ENCODE data around the gene CISTR.

The CISTR gene

DNA sequence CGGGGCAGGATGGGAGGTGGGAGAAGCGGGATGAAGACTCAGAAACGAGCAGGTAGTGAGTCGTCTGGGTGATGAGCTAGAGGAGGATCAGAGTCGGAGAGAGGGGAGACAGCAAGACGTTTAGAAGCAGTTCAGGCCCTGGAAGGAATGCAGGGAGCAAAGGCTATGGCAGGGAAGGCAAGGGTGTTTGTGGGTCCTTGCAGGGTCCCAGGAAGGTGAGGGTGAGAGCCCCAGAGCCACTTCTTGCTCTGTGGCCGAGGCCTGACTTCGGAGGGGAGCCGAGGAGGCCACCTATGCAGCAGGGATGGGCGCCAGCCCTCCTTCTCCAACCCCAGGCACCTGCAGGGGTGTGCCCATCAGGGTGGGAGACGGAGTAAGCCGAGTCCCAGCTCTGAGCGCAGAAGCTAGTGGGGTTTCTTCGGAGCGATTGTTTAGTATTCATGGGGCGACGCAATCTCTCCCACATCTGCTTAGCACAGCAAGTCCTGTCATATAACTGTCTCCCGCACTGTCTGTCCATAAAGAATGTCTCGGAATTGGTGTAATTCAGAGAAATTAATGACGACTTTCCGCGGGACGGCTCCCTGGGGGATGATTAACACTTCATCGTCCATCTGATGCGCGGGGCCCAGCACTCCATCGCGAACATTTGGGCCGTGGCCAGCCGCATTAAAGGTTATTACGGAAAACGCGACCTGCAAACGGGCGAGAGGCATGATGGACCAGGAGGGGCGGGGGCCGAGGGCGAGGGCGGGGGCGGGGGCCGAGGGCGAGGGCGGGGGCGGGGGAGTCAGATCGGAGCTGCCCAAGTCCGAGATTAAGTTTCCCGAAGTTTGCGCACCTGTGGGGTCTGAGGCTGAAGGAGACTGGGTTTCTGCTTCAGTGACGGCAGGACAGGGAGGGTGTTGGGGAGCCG is 12.3 kb downstream of the CISTR start:
- H3K27me3 Mint-ChIP-seq (ENCODE audit: low read depth) = no peaks in the 10 kb centered on the region

GRCh38 chr12:53738406-53739213 is 13.2 kb downstream of the CISTR start:
- Mint-ChIP-seq H3K4me3 (peak overlapping the region; percentile 57 to 72 (median 67)), H3K27ac (peak overlapping the region in 2 of 3 experiments; percentile 86 to 91), H3K4me1 (peaks cover 29% of the 10 kb centered on the region), H3K27me3 (ENCODE audit: low read depth) (no peaks in the 10 kb centered on the region), H3K36me3 (ENCODE audit: low read depth) (no peaks in the 10 kb centered on the region), H3K9me3 (no peaks in the 10 kb centered on the region)
- TF ChIP-seq, protein P1, sequence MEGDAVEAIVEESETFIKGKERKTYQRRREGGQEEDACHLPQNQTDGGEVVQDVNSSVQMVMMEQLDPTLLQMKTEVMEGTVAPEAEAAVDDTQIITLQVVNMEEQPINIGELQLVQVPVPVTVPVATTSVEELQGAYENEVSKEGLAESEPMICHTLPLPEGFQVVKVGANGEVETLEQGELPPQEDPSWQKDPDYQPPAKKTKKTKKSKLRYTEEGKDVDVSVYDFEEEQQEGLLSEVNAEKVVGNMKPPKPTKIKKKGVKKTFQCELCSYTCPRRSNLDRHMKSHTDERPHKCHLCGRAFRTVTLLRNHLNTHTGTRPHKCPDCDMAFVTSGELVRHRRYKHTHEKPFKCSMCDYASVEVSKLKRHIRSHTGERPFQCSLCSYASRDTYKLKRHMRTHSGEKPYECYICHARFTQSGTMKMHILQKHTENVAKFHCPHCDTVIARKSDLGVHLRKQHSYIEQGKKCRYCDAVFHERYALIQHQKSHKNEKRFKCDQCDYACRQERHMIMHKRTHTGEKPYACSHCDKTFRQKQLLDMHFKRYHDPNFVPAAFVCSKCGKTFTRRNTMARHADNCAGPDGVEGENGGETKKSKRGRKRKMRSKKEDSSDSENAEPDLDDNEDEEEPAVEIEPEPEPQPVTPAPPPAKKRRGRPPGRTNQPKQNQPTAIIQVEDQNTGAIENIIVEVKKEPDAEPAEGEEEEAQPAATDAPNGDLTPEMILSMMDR (IDR thresholded peaks at IDR 0.05; ENCODE audit: unreplicated experiment in 3 of 3) = no peak

More for the DNA sequence above, 12.3 kb downstream of the CISTR start:
- no peaks in the 10 kb centered on the region for H3K36me3 Mint-ChIP-seq (ENCODE audit: low read depth)
- H3K4me3 Mint-ChIP-seq = peak overlapping the region; percentile 55 to 72 (median 68)
- no peaks in the 10 kb centered on the region for H3K9me3 Mint-ChIP-seq
- H3K27ac Mint-ChIP-seq = peak overlapping the region in 2 of 3 experiments; percentile 85 to 86
- H3K4me1 Mint-ChIP-seq = peaks cover 32% of the 10 kb centered on the region
- TF ChIP-seq, protein P1 (IDR thresholded peaks at IDR 0.05; ENCODE audit: unreplicated experiment in 3 of 3) = no peak

- peaks cover 3% of the 10 kb centered on the region for H3K27me3 Mint-ChIP-seq (ENCODE audit: low read depth)
- H3K9me3 Mint-ChIP-seq = no peaks in the 10 kb centered on the region
- H3K36me3 Mint-ChIP-seq (ENCODE audit: low read depth) = no peaks in the 10 kb centered on the region
- TF ChIP-seq, protein P1 (IDR thresholded peaks at IDR 0.05; ENCODE audit: unreplicated experiment in 3 of 3) = no peak
- H3K27ac Mint-ChIP-seq = peak overlapping the region in 2 of 3 experiments; percentile 79 to 91
- peaks cover 26% of the 10 kb centered on the region for H3K4me1 Mint-ChIP-seq
- peak overlapping the region; percentile 57 to 72 (median 67) for H3K4me3 Mint-ChIP-seq
Observed at GRCh38 chr12:53737951-53738405, 13.8 kb downstream of the CISTR start.

DNA sequence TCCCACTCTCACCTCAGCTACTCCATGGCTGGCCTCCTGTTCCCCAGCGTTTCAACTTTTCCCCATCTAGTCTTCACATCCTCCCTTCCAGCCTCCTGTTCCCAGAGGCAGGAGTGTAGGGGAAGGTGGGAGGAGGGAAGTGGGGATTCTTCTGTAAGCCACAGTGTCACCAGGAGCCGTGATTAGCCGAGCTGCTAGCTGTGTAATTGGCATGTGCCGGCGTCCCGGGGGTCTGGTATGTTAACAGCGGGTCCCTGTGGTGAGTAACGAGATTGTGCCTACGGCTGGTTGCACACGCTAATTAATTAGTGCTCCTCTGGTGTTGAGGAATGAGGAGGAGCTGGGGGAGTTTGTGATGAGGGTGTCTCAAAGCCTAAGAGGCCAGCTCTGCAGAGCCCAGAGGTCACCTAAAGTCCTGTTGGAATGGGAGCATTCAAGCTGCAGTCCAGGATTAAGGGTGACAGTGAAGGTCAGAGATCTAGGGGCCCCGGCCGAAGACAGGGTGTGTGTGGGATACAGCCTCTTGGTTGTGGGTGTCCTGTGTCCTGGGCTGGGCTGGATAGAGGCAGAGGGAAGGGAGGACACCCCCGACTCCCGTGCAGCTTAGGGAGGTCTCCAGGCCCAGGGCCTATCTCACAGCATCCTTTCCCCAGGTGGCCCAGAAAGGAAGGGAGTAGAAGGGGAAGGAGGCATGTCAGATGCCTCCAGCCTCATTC is 14.5 kb downstream of the CISTR start:
- Mint-ChIP-seq H3K4me1 (peaks cover 26% of the 10 kb centered on the region), H3K36me3 (ENCODE audit: low read depth) (no peaks in the 10 kb centered on the region), H3K27ac (peak overlapping the region in 2 of 3 experiments; percentile 79 to 91), H3K27me3 (ENCODE audit: low read depth) (peaks cover 8% of the 10 kb centered on the region), H3K4me3 (peak overlapping the region in 2 of 3 experiments; percentile 36 to 61), H3K9me3 (no peaks in the 10 kb centered on the region)
- TF ChIP-seq, protein P1 (IDR thresholded peaks at IDR 0.05; ENCODE audit: unreplicated experiment in 3 of 3) = no peak

DNA sequence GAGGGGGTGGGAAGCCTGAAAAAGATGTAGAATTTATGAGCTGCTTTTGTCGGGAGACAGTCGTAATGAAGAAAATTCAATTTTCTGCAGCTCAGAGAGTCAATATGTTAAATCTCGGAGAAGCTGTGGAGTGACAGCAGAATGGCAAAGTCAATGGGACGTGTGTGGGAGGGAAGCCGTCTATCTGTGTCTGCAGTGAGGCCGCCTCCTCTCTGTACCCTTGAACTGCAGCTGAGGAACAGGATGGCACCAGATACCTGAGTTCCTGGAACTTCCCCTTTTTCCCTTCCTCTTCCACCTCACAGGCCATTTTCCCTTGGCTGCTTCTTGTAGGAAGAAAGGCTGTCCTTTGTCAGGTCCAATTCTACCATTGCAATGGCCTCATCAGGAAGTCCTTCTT is 15.2 kb downstream of the CISTR start:
- Mint-ChIP-seq H3K9me3 (no peaks in the 10 kb centered on the region), H3K4me1 (peaks cover 26% of the 10 kb centered on the region), H3K36me3 (ENCODE audit: low read depth) (no peaks in the 10 kb centered on the region), H3K4me3 (no peak overlapping the region), H3K27me3 (ENCODE audit: low read depth) (peaks cover 8% of the 10 kb centered on the region), H3K27ac (peak overlapping the region in 2 of 3 experiments; percentile 79 to 91)
- TF ChIP-seq, protein P1 (IDR thresholded peaks at IDR 0.05; ENCODE audit: unreplicated experiment in 3 of 3) = no peak

Measured in nephron (organoid).